Hepatocyte (in vitro differentiated cells): ENCODE measurements around the gene CSH2. TPM values are rescaled to one million over a fixed set of nuclear protein-coding genes. Genes with fewer than 3 reads are reported as not detected.
"Not testable (repeated sequence)": the region's sequence is repeated elsewhere in the genome, so short reads cannot be mapped to it uniquely, and the experiment has no call there.

Source experiments
- DNase-seq: peaks from one replicate; pipeline ENCODE4 v3.0.0-alpha.2; 2016; ENCODE audit warnings: low spot score
- H2AFZ ChIP-seq: fragments of 200-600 bp; sonication (generic); 2 replicates; pipeline ENCODE4 v1.6.0; 2016; ENCODE audit warnings: antibody characterized with exemption, mild to moderate bottlenecking
- H3K27ac ChIP-seq: fragments of 200-600 bp; sonication (generic); 2 replicates; pipeline ENCODE4 v1.5.1; 2016; ENCODE audit warnings: mild to moderate bottlenecking
- H3K27me3 ChIP-seq: fragments of 200-600 bp; sonication (generic); 2 replicates; pipeline ENCODE4 v1.6.1; 2016
- H3K36me3 ChIP-seq: fragments of 200-600 bp; sonication (generic); replicated peaks from 2 replicates; pipeline ENCODE4 v1.5.1; 2016; ENCODE audit warnings: low read depth; ENCODE audit not compliant: insufficient read depth
- H3K4me1 ChIP-seq: fragments of 200-600 bp; sonication (generic); 2 replicates; pipeline ENCODE4 v1.5.1; 2016; ENCODE audit warnings: mild to moderate bottlenecking, moderate library complexity; ENCODE audit not compliant: insufficient read depth
- H3K4me2 ChIP-seq: fragments of 200-600 bp; sonication (generic); 2 replicates; pipeline ENCODE4 v1.6.0; 2016
- H3K4me3 ChIP-seq: fragments of 200-600 bp; sonication (generic); 2 replicates; pipeline ENCODE4 v1.5.1; 2016; ENCODE audit warnings: mild to moderate bottlenecking
- H3K79me2 ChIP-seq: fragments of 200-600 bp; sonication (generic); 2 replicates; pipeline ENCODE4 v1.6.0; 2017; ENCODE audit warnings: mild to moderate bottlenecking
- H3K9me2 ChIP-seq: fragments of 200-600 bp; sonication (generic); replicated peaks from 2 replicates; pipeline ENCODE4 v1.6.0; 2017; ENCODE audit warnings: mild to moderate bottlenecking; ENCODE audit not compliant: insufficient read depth
- H3K9me3 ChIP-seq: fragments of 200-600 bp; sonication (generic); 2 replicates; pipeline ENCODE4 v1.5.1; 2016; ENCODE audit warnings: low read depth, mild to moderate bottlenecking
- H4K20me1 ChIP-seq: fragments of 200-600 bp; sonication (generic); 2 replicates; pipeline ENCODE4 v1.6.0; 2016; ENCODE audit warnings: mild to moderate bottlenecking; ENCODE audit not compliant: insufficient read depth, poor library complexity, severe bottlenecking
- CTCF ChIP-seq: fragments of 200-600 bp; sonication (generic); IDR thresholded peaks from 2 replicates; pipeline ENCODE4 v1.5.1; 2016; ENCODE audit warnings: antibody characterized with exemption, mild to moderate bottlenecking; ENCODE audit not compliant: poor library complexity
- EZH2 ChIP-seq: fragments of 200-600 bp; sonication (generic); IDR thresholded peaks from 2 replicates; pipeline ENCODE4 v1.6.1; 2016; ENCODE audit warnings: antibody characterized with exemption, mild to moderate bottlenecking, borderline replicate concordance
- EZH2phosphoT487 ChIP-seq: fragments of 200-600 bp; sonication (generic); IDR thresholded peaks from one replicate; pipeline ENCODE4 v1.6.1; 2018; ENCODE audit warnings: antibody characterized with exemption, mild to moderate bottlenecking, low read depth, moderate library complexity; ENCODE audit not compliant: unreplicated experiment, severe bottlenecking
- WGBS: methylation state at CpG from one replicate; pipeline ENCODE4 v1.1.6; 2016; ENCODE audit warnings: low lambda C conversion rate; ENCODE audit errors: missing lambda C conversion rate; 5-methylcytosine and 5-hydroxymethylcytosine counted together
- polyA plus RNA-seq: library from polyadenylated mRNA; unstranded; fragments of >200 nt; fragmentation: Nextera tagmentation; extraction: Ambion mirVana; gene quantifications from 2 replicates; pipeline ENCODE4 v1.2.1, GENCODE V29; 2016
- total RNA-seq: library from RNA; depleted of rRNA; stranded (reverse); fragments of >200 nt; gene quantifications from 2 replicates; pipeline ENCODE4 v1.2.3, GENCODE V29; 2014

CSH2 gene
- total and polyA plus RNA-seq, 2 experiments from 2014 or later = 1.4 TPM; not detected in 1

- WGBS = 31% methylated on average over 10 of the region's 10 CpGs
- TF ChIP-seq EZH2 = no peak
- TF ChIP-seq CTCF = no peak
- no peak for TF ChIP-seq EZH2phosphoT487
- Histone ChIP-seq H3K79me2 (no peaks in the 10 kb centered on the region), H4K20me1 (no peaks in the 10 kb centered on the region), H3K9me2 (no peaks in the 10 kb centered on the region), H3K4me2 (no peak overlapping the region), H3K4me1 (no peaks in the 10 kb centered on the region), H3K4me3 (no peak overlapping the region), H3K9me3 (no peaks in the 10 kb centered on the region), H2AFZ (no peak overlapping the region), H3K36me3 (no peaks in the 10 kb centered on the region), H3K27ac (no peak overlapping the region), H3K27me3 (peaks cover 7% of the 10 kb centered on the region)
- no peak for DNase-seq
Measured at GRCh38 chr17:63918305-63918704, 44.8 kb upstream of the CSH2 start.

GRCh38 chr17:63917646-63918045 is 44.2 kb upstream of the CSH2 start:
- H3K4me1 ChIP-seq = no peaks in the 10 kb centered on the region
- no peaks in the 10 kb centered on the region for H3K9me2 ChIP-seq
- 75% methylated on average over 13 of the region's 13 CpGs for WGBS
- H3K4me3 ChIP-seq = no peak overlapping the region
- H2AFZ ChIP-seq = no peak overlapping the region
- no peaks in the 10 kb centered on the region for H3K9me3 ChIP-seq
- H3K36me3 ChIP-seq = no peaks in the 10 kb centered on the region
- no peaks in the 10 kb centered on the region for H4K20me1 ChIP-seq
- H3K27ac ChIP-seq = no peak overlapping the region
- no peak for TF ChIP-seq EZH2
- no peak for TF ChIP-seq CTCF
- TF ChIP-seq EZH2phosphoT487 = no peak
- no peak for DNase-seq
- H3K27me3 ChIP-seq = peaks cover 7% of the 10 kb centered on the region
- no peaks in the 10 kb centered on the region for H3K79me2 ChIP-seq
- no peak overlapping the region for H3K4me2 ChIP-seq

DNA sequence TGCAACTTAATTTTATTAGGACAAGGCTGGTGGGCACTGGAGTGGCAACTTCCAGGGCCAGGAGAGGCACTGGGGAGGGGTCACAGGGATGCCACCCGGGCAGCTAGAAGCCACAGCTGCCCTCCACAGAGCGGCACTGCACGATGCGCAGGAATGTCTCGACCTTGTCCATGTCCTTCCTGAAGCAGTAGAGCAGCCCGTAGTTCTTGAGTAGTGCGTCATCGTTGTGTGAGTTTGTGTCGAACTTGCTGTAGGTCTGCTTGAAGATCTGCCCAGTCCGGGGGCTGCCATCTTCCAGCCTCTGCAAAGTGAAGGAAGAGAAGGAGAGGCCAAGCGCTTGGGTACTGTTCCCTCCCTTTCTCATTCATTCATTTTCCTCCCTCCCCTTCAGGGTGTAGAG is 43.7 kb upstream of the CSH2 start:
- not testable (repeated sequence) for H3K4me2 ChIP-seq, H3K4me1 ChIP-seq, H3K27ac ChIP-seq, H3K9me2 ChIP-seq, H4K20me1 ChIP-seq, H3K9me3 ChIP-seq, H3K27me3 ChIP-seq, H3K4me3 ChIP-seq, H2AFZ ChIP-seq, H3K36me3 ChIP-seq, H3K79me2 ChIP-seq, DNase-seq
- WGBS = 95% methylated on average over 11 of the region's 11 CpGs

GRCh38 chr17:63916566-63917185 is 43.2 kb upstream of the CSH2 start:
- WGBS = 86% methylated on average over 12 of the region's 12 CpGs

GRCh38 chr17:63915753-63916152 is 42.3 kb upstream of the CSH2 start:
- not testable (repeated sequence) for H3K27ac ChIP-seq, H3K4me1 ChIP-seq, H3K4me2 ChIP-seq, H2AFZ ChIP-seq, DNase-seq, H4K20me1 ChIP-seq, H3K9me3 ChIP-seq, H3K79me2 ChIP-seq, H3K27me3 ChIP-seq, H3K36me3 ChIP-seq, H3K4me3 ChIP-seq, H3K9me2 ChIP-seq
- WGBS = 90% methylated on average over 10 of the region's 10 CpGs

More at GRCh38 chr17:63916566-63917185, 43.2 kb upstream of the CSH2 start:
- DNase-seq = no peak
- Histone ChIP-seq H3K27me3 (peaks cover 7% of the 10 kb centered on the region), H3K9me2 (no peaks in the 10 kb centered on the region), H4K20me1 (no peaks in the 10 kb centered on the region), H3K79me2 (no peaks in the 10 kb centered on the region), H3K4me2 (no peak overlapping the region), H3K36me3 (no peaks in the 10 kb centered on the region), H3K27ac (no peak overlapping the region), H3K4me3 (no peak overlapping the region), H3K9me3 (no peaks in the 10 kb centered on the region), H3K4me1 (no peaks in the 10 kb centered on the region), H2AFZ (no peak overlapping the region)
- TF ChIP-seq CTCF (no peak), EZH2phosphoT487 (no peak), EZH2 (no peak)
